Colon (tissue), 2 donors: ENCODE data around the gene OR6N2.

Experiments
- FAIRE-seq: peaks from 2 replicates; lab custom pipeline; 2012; peaks lifted over from hg19 to GRCh38; lab: Jason Lieb, UNC
- donor health status: control.
- donor health status: control.

OR6N2 gene

DNA sequence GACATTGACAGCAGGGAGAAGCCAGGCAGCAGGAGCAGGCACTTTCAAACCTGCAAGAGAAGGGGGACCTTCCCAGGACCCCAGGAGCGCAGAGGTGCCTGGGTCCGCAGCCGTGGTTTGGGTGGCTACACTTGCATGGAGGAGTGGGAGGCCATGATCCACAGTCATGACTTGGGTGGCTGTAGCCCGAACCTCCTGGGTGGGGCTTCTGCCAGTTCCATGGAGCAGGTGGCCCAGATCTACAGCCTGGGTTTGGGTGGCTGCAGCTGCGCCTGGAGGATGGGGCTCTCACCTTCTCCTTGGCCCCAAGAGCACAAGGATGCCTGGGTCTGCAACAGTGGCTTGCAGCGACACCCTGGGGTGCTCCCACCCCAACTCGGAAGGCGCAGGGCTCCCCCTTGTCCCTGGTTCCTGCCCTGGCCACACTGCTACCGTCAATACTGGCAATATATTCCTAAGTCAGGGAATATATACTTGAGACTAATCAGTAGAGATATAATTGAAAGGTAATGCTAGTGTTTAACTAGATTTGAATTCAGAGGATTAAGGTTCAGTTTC lies 28.8 kb downstream of the OR6N2 start:
- no peak for FAIRE-seq

- no peak for FAIRE-seq
These were observed 45.2 kb downstream of the OR6N2 start for GRCh38 chr1:158735848-158736247.

DNA sequence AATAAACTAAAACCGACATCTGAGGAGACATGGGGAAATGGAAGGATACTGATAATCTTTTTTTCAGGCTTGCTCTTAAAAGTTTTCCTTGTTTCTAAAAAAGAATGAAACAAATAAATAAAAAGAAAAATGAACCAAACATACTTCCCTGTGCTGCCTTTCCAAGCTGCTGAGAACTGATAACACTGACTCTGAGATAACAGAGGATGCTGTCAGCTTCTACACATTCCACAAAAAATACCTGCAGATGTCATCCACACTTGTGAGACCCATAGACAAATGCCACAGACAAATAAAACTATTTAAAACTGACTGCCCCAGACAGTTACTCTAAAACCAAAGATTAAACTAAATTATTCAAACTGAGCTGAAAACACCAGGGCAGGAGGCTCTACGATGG lies 48.5 kb downstream of the OR6N2 start:
- FAIRE-seq, result no peak

DNA sequence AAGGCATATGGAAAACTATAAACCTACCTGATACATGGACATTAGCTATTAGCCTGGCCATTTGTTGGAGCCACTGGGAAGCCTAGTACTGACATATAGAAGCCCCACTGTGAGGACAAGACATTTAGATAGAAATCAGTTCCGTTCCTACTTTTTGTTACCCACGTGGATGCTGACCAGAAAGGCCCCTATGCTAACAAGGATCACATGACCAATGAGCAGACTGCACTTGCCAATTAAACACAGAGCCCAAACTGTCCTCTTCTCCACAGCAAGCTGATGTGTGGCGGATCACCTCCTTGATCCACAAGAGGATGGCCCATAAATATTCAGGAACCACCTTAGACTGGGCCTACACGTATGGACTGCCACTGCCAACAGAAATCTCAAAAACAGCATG lies 49.3 kb downstream of the OR6N2 start:
- FAIRE-seq, result no peak

- no peak for FAIRE-seq
These were observed 50.6 kb downstream of the OR6N2 start for GRCh38 chr1:158730453-158730852.

DNA sequence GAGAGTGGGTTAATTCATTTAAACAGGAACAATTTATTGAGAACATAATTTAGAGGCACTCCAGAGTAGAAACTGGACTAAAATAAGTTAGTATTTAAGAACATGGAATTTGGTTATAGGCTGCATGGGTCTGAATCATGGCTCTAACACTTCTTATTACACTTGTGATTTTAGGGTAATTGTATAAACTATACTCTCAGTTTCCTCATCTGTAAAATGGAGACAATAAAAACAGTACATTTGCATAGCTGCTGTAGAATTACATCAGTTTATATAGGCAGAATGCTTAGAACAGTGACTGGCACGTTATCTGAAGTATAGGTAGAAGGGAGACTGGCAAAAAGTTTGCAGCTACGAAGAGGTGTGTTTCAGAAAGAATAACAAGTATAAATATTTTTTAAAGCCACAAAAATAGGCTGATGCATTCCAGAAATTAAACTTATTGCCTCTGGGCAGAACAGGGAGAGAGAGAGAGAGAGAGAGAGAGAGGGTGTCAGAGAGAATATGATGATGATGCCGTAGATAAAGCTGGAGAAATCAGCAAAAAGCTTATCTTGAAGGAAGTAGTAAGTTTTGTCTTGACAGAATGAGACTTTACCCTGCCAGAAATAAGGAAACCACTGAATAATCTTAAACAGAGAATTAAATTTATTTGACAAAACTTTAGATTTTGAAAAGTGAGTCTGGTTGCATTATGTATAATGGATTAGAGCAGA lies 52.3 kb downstream of the OR6N2 start:
- FAIRE-seq, result no peak

DNA sequence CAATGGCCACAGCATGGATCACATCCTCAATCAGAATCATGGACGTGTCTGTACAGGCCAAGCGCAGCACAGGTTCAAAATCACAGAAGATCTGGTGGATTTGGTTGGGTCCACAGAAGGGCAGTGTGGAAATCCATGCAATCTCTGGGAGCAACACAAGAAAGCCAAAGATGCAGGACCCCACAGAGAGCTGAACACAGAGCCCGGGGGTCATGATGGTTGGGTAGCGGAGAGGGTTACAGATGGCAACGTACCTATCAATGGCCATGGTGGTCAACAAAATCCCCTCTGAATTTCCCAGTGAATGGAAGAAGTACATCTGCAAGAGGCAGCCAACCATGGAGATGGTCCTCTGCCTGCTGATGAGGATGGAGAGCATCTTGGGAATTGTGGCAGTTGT lies 56.6 kb downstream of the OR6N2 start:
- FAIRE-seq, result no peak
